NOMO-1 treated with DMSO at 0.1 percent for 48 hours (cell line): Measurements from ENCODE around the gene TBC1D1.

Source experiments
- DNase-seq: peaks from one replicate; lab custom pipeline; 2025; ENCODE audit not compliant: unreplicated experiment; lab: John Stamatoyannopoulos, UW

Gene TBC1D1

GRCh38 chr4:38073596-38074234 lies 182.8 kb downstream of the TBC1D1 start:
- DNase-seq: no peak

- peak; percentile 98 for DNase-seq
Observed at GRCh38 chr4:38075370-38076152, 184.7 kb downstream of the TBC1D1 start.

DNA sequence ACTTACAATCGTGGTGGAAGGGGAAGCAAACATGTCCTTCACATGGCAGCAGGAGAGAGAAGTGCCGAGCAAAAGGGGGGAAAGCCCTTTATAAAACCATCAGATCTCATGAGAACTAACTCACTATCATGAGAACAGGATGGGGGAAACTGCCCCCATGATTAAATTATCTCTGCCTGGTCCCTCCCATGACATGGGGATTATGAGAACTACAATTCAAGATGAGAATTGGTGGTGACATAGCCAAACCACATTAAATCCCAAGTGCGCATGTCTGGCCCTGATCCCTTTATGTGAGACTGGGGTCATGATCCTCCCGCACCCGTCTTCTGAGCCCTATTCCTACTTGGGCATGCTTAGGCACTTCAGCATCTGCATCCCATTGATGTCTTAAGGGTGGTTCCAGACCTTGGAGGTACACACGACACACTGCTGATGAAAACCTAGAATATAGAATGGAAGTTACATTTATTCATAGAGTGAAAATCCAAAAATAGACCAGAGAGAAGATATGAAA lies 185.3 kb downstream of the TBC1D1 start:
- DNase-seq: no peak

GRCh38 chr4:38077791-38078489 lies 187.1 kb downstream of the TBC1D1 start:
- DNase-seq: no peak

GRCh38 chr4:38078590-38079421 lies 187.9 kb downstream of the TBC1D1 start:
- DNase-seq: no peak

DNA sequence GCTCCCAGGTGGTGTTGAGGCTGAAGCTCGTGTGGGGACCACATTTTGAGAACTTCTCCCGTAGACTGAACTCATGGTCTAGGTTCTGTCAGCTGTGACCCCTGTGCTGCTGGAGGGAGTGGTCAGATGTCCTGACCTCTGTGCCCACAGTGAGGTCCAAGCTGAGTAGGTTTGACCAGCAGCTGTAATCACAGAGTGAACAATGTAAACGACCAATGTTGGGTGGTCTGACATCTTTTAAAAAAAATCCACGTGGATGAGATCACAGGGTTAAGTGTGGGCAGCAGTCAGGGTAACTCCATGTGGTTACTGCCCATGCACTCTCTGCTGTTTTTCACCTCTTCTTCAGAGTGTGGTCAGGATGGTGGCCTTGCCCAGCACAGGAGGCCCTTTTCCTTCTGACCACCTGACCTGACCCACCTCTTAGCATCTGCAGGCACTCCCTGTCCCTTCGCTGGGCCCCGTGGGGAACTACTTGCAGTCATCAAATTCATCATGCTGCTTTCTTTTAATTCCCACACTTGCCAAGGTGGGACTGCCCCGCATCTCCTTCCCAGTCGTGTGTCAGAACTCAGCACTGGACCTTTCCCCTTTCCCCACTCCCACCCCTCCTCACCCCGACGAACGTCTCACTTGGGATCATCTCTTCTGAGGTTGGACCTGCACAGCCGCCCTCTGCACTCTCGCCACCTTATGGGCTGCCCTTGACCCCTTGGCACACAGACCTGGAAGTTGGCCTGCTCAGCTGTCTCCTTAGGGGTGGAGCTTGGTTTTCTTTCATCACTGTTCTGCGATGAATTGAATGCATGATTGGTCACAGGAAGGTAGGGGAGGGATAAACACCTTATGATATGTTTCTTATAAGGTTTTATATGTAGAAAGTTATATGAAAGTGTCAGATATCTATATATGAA lies 189.4 kb downstream of the TBC1D1 start:
- DNase-seq: no peak

DNA sequence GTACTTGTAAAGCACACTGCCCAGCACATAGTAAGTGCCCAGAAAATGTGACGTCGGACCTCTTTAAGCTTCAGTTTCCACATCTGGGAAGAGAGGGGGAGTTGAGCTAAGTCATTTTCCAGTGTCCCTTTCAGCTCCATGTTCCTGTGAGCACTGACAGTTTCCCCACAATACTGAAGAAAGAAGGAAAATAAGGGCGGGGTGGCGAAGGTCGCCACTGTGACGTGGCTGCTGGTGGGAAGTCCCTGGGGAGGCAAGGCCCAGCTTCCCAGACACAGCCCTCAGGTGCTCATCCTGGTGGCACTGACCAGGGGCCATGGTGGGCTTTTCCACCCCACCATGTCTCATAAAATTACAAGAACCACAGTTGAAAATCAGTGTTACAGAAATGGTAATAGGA lies 191.1 kb downstream of the TBC1D1 start:
- DNase-seq: no peak

- DNase-seq: no peak
Observed at GRCh38 chr4:38082424-38083385, 191.8 kb downstream of the TBC1D1 start.

DNA sequence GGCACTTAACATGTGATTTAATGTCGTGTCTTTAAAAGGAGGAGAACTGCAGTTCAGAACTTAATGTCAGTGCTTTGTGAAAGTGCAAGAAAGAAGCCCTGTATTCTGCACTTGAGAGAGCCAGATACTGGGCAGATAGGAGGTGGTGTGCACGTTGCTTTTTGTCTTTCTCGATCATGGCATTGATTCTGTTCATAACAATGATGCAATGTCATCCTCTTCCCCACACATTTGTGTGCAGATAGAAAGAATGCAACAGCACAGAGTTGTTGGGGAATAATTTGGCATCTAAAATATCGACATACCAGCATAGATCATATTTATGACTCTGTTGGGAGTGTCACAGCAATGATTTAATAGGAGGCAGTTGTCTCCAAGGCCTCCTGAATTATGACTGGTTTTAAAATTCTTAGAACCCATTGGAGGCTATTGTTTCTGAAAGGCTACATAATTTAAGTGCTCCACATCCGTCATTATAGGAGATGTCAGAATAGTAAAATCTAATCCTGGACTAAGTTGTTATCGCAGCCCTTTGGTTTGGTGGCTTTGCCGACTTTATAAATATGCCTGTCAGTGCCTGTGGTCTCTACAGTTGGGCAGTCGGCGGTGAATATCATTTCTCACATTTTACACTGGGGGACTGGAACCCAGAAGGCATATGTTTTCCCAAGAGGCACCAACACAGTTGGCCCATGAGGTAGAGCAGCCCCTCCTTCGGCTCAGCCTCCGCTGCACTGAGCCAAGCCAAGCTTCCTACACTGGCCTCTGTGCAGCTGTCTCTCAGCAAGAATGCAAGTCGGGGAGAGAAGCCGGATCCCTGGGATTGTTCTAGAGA lies 194.2 kb downstream of the TBC1D1 start:
- DNase-seq: no peak

DNA sequence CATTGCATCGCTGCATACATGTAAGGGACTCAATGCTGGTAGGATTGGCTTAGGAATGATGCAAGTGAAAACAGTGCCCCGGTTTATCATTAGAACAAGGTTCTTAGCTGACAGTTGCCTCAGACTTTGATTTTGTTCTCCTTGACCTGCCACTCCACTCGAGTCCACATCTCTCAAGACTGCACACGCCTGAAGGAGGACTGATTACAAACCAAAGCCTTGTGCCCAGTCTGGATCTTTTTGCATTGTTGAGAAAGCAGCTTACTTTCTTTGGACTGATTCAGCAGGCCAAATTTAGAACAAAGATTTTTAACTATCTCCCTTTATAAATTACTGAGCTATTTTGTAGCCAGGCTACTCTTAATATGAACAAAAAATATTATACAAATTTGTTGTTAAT lies 194.9 kb downstream of the TBC1D1 start:
- no peak for DNase-seq

- no peak for DNase-seq
Observed at GRCh38 chr4:38086151-38086848, 195.4 kb downstream of the TBC1D1 start.

DNA sequence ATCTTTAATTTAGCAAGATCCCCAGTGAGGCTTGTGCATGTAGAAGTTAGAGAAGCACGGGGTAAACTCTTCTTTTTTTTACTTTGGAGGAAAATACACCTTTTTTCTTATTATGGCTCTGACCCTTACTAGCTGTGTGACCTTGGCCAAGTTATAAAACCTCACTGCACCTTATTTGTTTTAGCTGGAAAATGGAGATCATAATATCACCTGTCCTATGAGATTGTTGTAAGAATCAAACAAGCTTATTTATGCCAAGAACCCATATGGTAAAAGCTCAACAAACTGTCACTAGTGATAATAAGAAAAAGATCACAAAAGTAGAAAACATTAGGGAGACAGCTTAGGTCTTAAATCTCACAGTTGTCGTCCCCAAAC lies 196.0 kb downstream of the TBC1D1 start:
- DNase-seq: no peak

DNA sequence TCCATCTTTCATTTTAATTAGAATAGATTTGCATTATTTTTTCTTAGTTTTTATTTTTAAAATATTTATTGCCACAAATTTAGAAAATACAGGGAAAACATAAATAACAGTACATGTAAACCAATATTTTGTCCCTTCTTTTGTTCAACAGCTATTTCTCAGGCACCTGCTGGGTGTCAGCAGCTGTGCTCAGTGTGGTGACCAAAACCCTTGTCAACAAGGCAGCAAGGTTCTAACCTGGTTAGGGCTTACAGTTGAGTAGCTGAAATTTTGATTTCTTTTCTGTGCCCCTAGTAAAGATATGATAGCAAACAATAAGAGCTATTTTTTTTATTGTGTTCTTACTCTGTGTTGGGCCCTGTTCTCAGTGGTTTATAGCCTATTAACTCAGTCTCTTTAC lies 197.4 kb downstream of the TBC1D1 start:
- no peak for DNase-seq

GRCh38 chr4:38089961-38090360 lies 199.1 kb downstream of the TBC1D1 start:
- no peak for DNase-seq

- no peak for DNase-seq
Observed at GRCh38 chr4:38090455-38091246, 199.8 kb downstream of the TBC1D1 start.

GRCh38 chr4:38091636-38092035 lies 200.8 kb downstream of the TBC1D1 start:
- DNase-seq: no peak

- DNase-seq: no peak
Observed at GRCh38 chr4:38092701-38093100, 201.8 kb downstream of the TBC1D1 start.
